ENCODE measurements around the gene OR7D4. TPM values are rescaled to one million over a fixed set of nuclear protein-coding genes. Genes with fewer than 3 reads are reported as not detected.

The OR7D4 gene
- total RNA-seq, 1 experiment from 2014 or later = not detected

GRCh38 chr19:9183000-9183399 is 36.4 kb downstream of the OR7D4 start:
- H3K36me3 Mint-ChIP-seq (ENCODE audit: insufficient read depth in 1 of 3, low read depth in 3 of 3) = peaks cover 8 to 17% (median 9%) of the 10 kb centered on the region in 3 experiments
- Histone ChIP-seq H3K9me3 (ENCODE audit: control insufficient read depth, low read depth, low read length) (no peaks in the 10 kb centered on the region), H2BK5ac (ENCODE audit: insufficient read length, low read length) (no peak overlapping the region), H3K18ac (ENCODE audit: insufficient read length, low read depth, low read length) (no peak overlapping the region), H3K4me2 (ENCODE audit: insufficient read depth, insufficient read length, low read length) (no peak overlapping the region), H3K9ac (ENCODE audit: extremely low read depth, insufficient read length, low read length) (no peak overlapping the region), H4K8ac (replicated peaks; ENCODE audit: insufficient read length, low read depth, low read length) (no peak overlapping the region), H2BK20ac (ENCODE audit: low read depth, low read length, poor library complexity, severe bottlenecking) (no peak overlapping the region), H3K79me1 (ENCODE audit: insufficient read depth, low read depth, low read length, poor library complexity, severe bottlenecking) (no peaks in the 10 kb centered on the region), H3K79me2 (ENCODE audit: insufficient read depth, low read length) (no peaks in the 10 kb centered on the region), H3K23me2 (ENCODE audit: insufficient read length, low read depth, low read length, poor library complexity, severe bottlenecking) (no peaks in the 10 kb centered on the region), H3K27me3 (ENCODE audit: insufficient read depth, low read length) (no peaks in the 10 kb centered on the region), H4K5ac (ENCODE audit: insufficient read length, low read depth, low read length) (no peak overlapping the region), H2AFZ (ENCODE audit: low read length) (no peak overlapping the region), H3T11ph (ENCODE audit: low read length) (no peak overlapping the region), H3K14ac (ENCODE audit: insufficient read depth, low read length) (no peak overlapping the region), H2BK120ac (ENCODE audit: low read depth, low read length, poor library complexity, severe bottlenecking) (no peak overlapping the region), H2AK5ac (ENCODE audit: insufficient read length, low read length) (no peak overlapping the region), H3K27ac (ENCODE audit: insufficient read length, low read depth, low read length) (no peak overlapping the region), H4K91ac (ENCODE audit: insufficient read length, low read depth, low read length) (no peak overlapping the region), H3K4me1 (ENCODE audit: insufficient read depth, low read length) (no peaks in the 10 kb centered on the region), H3K4ac (ENCODE audit: low read depth, low read length) (no peak overlapping the region), H2BK12ac (ENCODE audit: insufficient read length, low read depth, low read length) (no peak overlapping the region), H3K23ac (ENCODE audit: insufficient read length, low read depth, low read length) (no peak overlapping the region), H4K20me1 (ENCODE audit: control insufficient read depth, insufficient read depth, insufficient read length) (no peaks in the 10 kb centered on the region), H3K56ac (ENCODE audit: insufficient read length, low read depth, low read length) (no peak overlapping the region), H2BK15ac (ENCODE audit: low read depth, low read length) (no peak overlapping the region)
- no peak for DNase-seq
- TF ChIP-seq CTCF (conservative IDR thresholded peaks at IDR 0.05) = no peak
- no peaks in the 10 kb centered on the region for H3K4me1 Mint-ChIP-seq
- peaks cover 2% of the 10 kb centered on the region for H3K27me3 Mint-ChIP-seq (ENCODE audit: low read depth)
- no peak overlapping the region for H3K4me3 Mint-ChIP-seq
- H3K27ac Mint-ChIP-seq = no peak overlapping the region
- peaks cover 44 to 52% of the 10 kb centered on the region in 2 experiments for H3K9me3 Mint-ChIP-seq
- no CpG with 5 or more reads among the region's 17 CpGs for WGBS (ENCODE audit: extremely low coverage, insufficient read length, low lambda C conversion rate)

All from H9 (cell line).